Right hindlimb (tissue), 1 donor: ENCODE data around the gene KCNA10.

Experiments
- DNase-seq: peaks from one replicate; pipeline ENCODE4 v3.0.0-alpha.2; 2018

Gene KCNA10

GRCh38 chr1:110519125-110519810 is at the start of gene KCNA10:
Gene KCNA10, minus strand, starts transcription at chr1:110519175. Its CDS starts 388 bp downstream, at chr1:110518787.
- DNase-seq: no peak

- no peak for DNase-seq
These were observed 47.9 kb upstream of the KCNA10 start for GRCh38 chr1:110566836-110567235.

GRCh38 chr1:110565565-110565964 is 46.6 kb upstream of the KCNA10 start:
- no peak for DNase-seq

GRCh38 chr1:110563089-110563488 is 44.1 kb upstream of the KCNA10 start:
- DNase-seq: no peak

GRCh38 chr1:110561596-110561995 is 42.6 kb upstream of the KCNA10 start:
- DNase-seq: no peak

- DNase-seq: no peak
These were observed 40.2 kb upstream of the KCNA10 start for GRCh38 chr1:110559157-110559556.

GRCh38 chr1:110557481-110557880 is 38.5 kb upstream of the KCNA10 start:
- DNase-seq: no peak

GRCh38 chr1:110556471-110556807 is 37.5 kb upstream of the KCNA10 start:
- peak; percentile 27 for DNase-seq

- peak; percentile 79 for DNase-seq
These were observed 37.0 kb upstream of the KCNA10 start for GRCh38 chr1:110555807-110556470.

- DNase-seq: peak; percentile 47
These were observed 36.2 kb upstream of the KCNA10 start for GRCh38 chr1:110554871-110555801.

- no peak for DNase-seq
These were observed 32.4 kb upstream of the KCNA10 start for GRCh38 chr1:110551278-110551809.

GRCh38 chr1:110549831-110550230 is 30.9 kb upstream of the KCNA10 start:
- DNase-seq: no peak

- no peak for DNase-seq
These were observed 29.4 kb upstream of the KCNA10 start for GRCh38 chr1:110548381-110548780.

- DNase-seq: no peak
These were observed 28.0 kb upstream of the KCNA10 start for GRCh38 chr1:110547017-110547416.

- DNase-seq: no peak
These were observed 26.5 kb upstream of the KCNA10 start for GRCh38 chr1:110545492-110545891.

GRCh38 chr1:110544753-110545152 is 25.8 kb upstream of the KCNA10 start:
- no peak for DNase-seq

GRCh38 chr1:110542725-110543124 is 23.8 kb upstream of the KCNA10 start:
- no peak for DNase-seq

GRCh38 chr1:110541906-110542395 is 23.0 kb upstream of the KCNA10 start:
- no peak for DNase-seq

GRCh38 chr1:110540891-110541685 is 22.1 kb upstream of the KCNA10 start:
- DNase-seq: no peak

- DNase-seq: no peak
These were observed 19.9 kb upstream of the KCNA10 start for GRCh38 chr1:110538921-110539320.

- no peak for DNase-seq
These were observed 19.1 kb upstream of the KCNA10 start for GRCh38 chr1:110538075-110538474.

GRCh38 chr1:110535985-110536384 is 17.0 kb upstream of the KCNA10 start:
- no peak for DNase-seq
